Measurements from ENCODE around the gene USP36.

USP36 gene

DNA sequence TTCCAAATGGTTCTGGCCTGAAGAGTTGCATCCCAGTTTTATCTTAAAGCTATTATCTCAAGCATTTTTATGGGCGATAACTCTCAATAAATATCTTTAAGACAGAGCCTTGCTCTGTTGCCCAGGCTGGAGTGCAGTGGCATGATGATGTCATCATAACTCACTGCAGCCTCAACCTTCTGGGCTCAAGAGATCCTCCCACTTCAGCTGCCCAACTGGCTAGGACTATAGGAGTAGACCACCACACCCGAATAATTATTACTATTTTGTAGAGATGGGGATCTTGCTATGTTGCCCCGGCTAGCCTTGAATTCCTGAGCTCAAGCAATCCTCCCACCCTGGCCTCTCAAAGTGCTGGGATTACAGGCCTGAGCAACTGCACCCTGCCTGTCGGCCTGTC lies 32.5 kb downstream of the USP36 start:
- DNase-seq = no peak

DNA sequence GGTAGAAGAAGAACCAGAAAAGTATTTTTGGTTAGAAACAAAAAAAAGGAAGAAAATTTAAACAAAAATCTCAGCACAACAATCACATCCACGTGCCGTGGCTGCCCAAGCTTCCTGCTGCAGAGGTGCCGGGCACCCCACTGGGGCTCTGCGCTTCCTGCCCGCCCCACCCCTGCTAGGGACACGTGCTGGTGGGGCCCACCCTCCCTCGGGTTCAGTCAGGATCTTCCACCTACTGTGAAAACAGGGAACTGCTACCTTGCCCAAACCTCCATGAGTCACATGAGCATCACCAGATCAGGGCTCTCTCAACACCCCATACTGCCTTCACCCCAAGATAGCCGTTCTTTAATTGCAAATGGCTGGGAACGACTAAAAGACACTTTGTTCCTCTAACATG lies 34.2 kb downstream of the USP36 start:
- no peak for DNase-seq

DNA sequence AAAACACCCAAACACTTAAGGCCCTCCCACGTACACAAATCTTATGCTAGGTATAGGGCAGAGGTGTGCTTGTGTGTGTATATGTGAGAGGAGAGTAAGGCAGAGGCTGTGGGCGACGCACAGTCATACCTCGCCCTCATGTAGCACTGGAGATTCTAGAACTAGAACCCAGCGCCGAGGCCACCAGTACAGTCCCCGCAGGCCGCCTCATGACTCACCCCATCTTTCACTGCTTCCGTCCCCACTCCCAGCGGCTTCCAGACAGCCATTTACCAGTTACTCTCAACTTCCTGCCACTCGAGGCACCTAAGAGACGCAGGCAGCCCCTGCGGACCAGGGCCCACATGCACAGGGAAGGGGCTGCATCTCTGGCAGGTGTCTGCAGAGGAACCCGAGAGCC lies 35.3 kb downstream of the USP36 start:
- no peak for DNase-seq

DNA sequence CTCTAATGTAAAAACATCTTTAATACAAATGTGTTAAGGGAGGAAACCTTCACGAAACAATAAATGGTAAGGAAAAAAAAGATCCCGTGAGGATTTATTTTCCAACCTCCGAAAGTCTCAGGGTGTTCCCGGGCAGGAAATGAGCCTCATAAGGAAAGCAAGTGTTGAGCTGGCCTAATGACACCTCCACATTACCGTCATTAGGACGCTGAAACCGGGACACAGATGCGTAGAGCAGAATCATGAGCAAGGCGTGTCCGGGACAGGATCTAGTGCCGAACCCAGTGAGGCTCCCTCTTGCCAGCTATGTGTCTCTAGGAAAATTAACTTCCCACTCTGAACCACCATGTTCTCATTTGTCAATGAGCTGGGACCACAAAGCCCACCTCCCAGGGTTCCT lies 35.8 kb downstream of the USP36 start:
- DNase-seq = no peak

DNA sequence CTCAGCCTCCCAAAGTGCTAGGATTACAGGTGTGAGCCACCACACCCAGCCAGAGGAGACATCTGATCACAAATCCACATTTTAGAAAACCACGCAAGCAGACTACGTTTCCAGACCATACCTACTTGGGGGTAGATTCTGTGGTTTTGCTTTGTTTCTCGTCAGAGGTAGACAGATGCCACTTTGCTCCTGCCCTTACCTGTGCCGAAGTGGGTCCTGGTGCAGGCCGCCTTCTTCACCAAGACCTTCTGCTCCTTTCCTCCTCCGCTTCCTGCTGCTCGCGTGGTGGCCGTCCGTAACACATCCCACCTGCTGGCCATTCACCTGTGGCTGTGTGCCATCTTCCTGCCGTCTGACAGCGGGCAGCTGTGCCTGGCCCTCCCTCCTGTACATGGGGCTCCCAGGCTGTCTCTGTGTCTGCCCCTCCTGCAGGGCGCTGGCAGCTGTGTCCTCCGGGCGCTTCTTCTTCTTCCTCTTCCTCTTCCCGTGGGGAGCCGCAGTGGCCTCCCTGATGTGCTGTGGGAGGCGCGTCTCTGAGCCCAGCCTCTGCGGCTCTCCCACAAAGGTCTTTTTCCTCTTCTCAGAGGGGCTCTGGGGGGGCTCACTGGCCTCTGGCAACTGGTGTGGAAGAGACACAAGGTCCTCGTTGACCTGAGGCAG lies 37.3 kb downstream of the USP36 start:
- no peak for DNase-seq

DNA sequence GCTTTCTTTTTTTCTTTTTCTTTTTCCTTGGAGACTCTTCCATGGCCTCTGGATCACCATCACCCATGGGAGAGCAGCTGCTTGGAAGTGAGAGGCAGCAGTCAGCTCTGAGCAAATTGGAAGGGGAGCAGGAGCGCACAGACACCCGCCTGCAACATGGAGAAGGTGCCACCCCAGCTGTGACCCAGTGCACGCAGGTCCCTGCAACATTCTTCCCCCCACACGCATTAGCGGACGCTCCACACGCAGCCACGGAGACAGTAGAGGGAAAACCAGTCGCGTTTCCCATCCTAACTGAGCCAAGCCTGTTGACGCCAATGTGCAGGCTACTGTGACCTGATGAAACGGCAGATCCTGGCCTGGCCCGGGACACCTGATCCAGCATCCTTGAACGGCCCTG lies 38.2 kb downstream of the USP36 start:
- no peak for DNase-seq

DNA sequence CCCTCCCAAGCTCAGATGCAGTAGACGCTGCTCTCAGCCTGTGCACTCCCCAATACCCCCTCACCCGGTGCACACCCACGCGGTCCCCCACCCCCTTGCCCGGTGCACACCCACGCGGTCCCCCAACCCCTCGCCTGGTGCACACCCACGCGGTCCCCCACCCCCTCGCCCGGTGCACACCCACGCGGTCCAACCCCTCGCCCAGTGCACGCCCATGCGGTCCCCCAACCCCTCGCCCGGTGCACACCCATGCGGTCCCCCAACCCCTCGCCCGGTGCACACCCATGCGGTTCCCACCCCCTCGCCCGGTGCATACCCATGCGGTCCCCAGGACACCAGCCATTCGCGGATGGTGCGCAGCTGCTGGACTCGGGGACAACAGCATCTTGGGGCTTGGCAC lies 38.6 kb downstream of the USP36 start:
- no peak for DNase-seq

DNA sequence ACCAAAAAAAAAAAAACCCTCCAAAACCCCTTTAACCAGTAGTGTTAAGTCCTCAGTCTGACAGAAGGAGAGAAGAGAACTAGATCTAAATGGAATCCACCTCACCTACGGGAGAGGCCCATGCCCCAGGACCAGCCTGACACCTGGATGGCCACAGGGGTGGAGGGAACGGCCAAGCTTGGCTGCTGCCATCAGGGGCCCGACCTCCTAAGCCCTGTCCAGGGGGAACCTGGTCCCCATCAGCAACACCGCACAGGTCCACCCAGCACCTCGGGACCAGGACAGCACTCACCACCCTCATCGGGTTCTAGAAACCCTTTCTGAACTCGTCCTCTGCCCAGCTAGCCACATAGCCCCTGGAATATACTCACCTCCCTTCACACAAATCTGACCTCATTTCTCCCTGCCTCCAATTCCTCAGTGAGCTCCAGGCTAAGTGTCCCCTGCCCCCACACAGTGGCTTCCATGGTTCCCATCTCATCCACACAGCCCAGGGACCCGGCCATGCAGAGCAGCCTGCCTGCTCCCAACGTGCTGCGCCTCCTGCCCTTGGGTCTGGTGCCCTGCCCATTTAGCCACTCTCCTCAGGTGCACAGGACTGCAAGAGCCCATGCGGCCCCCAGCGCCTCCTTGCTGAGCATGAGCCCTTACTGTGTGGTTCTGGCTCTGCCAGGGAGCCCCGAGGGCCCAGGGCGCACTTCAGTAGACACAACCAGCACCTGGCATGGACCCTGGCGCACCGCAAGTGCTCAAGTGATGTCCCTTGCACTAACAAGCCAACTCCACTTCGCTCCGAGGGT lies 40.3 kb downstream of the USP36 start:
- no peak for DNase-seq

DNA sequence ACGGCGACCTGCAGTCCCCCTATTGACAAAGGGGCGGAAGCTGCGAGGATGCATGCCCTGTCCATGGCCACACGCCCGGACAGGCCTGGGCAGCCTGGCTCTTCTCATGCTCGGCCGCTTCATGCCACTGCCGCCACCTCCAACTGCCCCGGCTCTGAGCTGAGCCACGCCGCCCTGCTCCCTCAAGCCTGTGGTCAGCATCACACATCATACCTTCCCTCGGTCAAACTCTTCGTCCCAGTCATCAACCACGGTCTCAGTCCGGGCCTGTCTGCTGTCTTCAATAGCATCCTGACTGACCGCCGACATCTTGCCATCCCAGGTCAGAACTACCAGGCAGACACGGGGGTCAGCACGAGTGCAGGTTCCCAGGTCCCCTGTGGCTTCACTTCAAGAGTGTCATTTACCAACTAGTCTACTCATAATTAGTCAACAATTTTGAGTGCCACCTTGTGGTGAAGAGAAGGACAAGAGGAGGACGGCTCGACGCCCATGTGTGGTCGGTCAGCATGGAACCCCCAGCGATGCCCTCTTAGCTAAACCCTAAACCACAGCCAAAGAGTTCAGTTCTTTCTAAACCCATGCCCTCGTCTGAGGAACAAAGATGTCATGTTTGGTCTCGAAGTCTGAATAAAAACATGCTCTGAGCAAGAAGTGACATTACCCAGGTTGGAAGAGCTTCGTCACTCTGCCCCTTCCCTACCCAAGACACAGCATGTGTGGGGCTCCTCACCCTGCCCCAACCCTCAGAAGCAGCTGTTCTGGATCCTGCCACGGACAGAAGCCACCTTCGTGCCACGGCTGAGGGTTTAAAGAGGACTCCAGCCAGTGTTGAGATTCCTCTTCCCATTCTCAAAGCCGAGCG lies 41.7 kb downstream of the USP36 start:
- DNase-seq = no peak

DNA sequence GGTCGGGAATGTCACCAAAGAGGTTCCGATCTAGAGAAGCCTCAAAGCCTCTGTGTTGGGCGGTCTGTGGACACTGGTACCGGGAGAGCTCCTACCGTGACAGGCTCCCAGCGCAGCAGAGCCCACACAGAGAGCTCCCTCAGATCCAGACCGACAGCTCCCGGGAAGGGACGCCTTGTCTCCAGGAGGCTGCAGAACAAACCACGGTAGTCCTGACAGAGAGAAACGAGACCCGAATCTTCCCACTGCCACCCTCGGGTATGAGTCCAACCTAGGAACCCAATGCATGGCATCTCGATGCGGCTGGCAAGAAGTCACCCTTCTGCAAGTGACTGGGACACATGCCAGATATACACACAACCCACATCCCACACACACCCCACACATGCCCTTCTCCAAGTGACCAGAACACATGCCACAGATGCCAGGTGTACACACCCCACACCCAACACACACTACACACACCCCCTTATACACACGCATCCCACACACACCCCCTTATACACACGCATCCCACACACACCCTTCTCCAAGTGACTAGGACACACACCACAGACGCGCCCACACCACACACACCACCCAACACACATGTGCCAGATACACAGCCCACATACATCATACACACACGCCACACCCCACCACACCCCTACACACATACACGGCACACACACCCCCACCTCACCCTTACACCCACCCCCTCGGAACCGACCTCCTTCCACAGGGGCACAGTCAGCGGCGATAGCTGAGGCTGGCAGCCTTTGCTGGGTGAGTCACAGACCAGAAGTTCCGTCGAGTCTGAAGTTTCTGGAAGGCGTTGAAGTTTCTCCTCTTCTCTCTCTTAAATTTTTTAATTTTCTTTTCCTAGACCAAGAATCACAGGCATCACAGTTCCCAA lies 42.7 kb downstream of the USP36 start:
- DNase-seq = no peak

DNA sequence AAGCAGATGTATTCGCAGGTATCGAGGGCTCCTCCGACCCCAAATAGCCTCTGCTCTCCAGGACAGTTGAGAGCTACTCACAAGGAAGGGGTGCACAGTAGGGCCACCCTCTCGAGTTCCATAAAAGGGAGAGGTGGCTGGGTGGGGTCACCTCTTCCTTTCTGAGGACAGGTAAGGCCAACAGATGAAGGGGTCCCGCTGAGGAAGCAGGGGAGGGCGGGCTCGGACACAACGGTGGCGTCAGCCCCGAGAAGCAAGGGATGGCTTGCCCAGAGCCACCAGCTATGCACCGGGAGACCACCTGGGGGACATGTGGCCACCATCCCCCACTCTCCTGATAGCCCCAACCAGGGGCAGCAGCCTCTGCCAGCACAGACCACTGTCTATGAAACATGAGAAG lies 43.4 kb downstream of the USP36 start:
- DNase-seq = no peak

DNA sequence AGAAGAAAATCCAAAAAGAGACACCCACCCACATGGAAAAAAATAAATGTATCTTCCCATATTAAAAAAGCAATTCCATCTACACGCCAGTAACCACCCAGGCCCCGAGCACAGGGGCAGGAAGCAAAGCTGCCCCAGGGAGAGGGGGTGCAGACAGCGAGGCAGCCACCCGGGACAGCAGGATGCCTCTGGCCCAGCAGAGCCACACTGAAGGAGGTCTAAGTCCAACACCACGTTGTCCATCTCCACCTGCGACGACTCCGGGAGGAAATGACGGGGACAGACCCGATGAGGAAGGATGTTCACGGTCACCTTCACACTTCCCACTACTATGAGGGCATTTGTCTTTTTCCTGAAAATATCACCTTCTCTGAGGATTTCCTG lies 44.1 kb downstream of the USP36 start:
- DNase-seq = no peak

DNA sequence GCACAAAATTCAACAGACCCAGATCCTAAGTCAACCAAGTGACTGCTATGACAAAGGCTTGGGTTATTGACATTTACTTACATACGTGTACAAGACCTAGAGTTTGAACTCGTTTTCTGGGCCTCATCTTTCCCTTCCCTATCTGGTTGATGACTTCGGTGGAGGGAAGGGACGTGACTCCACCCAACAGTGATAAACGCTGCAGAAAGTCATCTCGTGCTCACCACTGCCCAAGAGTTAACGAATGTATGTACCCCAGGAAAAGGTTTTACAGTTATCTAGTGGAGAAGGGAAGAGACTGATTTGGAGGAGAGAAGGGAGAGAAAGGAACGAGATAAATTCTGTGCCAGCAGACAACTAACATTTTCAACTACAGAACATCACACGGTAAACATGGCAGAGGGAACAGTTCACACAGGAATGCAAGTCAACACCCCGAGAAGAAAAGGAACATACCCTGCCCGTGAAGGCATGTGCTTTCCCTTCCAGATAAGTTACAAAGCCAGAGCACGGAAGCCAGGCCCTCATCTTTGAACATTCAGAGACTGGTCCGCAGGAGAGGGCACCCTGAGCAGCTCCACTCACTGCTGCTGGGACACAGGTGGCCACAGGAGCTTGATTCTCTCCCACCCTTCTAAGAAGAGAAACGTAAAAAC lies 44.6 kb downstream of the USP36 start:
- no peak for DNase-seq

DNA sequence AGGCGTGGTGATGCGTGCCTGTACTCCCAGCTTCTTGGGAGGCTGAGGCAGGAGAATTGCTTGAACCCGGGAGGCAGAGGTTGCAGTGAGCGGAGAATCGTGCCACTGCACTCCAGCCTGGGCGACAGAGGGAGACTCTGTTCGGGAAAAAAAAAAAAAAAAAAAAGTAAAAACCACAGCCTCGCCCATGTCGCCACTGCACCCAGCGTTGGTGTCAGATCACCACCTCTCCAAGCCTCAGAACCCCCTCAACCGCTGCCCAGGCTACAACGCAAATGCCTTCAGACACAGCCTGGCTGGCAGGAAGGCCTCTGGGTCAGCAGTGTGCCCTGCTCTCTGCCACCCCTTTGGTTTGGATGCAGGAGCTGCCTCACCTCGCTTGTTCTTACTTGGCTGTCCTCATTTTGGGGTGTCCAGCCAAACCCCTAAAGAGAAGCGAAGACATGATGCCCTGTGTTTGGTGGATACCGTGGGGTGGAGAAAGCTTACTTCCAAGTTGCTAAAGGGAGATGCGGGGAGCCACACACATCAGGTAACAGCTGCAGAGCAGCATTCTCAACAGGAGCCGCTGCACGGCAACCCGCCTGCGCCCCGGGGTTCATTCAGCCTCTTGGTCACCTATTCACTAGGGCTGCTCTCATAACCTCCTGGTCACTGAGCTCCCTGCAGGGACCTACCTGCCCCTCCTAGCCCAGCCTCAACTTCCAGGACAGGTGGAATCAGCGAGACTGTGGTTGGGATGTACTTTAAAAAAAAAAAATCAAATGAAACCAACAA lies 45.6 kb downstream of the USP36 start:
- DNase-seq = no peak

DNA sequence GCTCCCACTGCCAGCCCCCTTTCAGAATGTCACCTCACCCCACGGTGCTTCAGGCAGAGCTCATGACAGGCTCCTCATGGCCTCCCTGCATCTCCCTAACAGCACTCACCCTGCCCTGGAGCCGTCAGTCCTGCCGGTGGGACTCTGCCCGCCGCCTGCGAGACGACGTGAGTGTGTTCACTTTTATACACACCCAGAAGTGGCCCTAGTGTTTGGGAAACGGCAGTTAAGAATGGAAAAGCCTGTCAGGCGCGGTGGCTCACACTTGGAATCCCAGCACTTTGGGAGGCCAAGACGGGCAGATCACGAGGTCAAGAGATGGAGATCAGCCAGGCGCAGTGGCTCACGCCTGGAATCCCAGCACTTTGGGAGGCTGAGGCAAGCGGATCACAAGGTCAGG lies 46.2 kb downstream of the USP36 start:
- no peak for DNase-seq

DNA sequence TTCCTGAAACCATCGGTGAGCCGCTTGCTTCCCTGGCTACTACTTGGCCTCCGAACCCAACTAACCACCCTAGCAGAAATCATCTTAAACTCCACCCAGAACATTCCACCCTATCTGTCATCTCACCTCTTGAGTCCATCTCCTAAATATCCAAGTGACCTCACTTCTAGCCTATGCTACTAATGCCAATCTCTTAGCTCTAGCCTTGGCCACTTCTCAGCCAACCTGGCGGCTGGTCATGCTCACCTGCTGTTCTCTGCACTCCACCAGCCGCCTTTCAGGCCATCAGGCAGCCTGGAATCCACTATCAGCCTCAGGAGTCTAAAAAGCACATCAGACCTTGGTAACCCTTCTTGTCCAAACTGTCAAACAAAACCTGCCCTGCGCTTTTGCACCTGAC lies 46.6 kb downstream of the USP36 start:
- DNase-seq = peak in 1 of 2 experiments; percentile 13

DNA sequence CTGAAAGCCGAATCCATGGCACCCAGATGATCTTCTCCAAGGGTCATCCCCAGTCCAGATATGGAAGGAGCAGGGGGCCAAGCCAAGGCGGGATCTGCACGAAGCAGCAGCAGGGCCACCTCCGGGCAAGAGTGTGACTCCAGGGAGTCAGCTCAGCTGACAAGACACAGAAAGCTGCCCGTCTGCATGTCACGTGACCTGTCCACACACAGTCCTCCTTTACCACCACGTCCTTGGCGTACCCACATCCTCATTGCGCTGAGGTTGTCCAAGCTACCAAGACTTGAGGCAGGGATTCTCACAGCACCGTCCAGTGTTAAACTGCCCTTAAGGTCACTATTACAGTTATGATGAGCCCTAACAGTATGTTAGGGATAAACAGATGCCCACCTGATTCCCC lies 47.2 kb downstream of the USP36 start:
- no peak for DNase-seq

DNA sequence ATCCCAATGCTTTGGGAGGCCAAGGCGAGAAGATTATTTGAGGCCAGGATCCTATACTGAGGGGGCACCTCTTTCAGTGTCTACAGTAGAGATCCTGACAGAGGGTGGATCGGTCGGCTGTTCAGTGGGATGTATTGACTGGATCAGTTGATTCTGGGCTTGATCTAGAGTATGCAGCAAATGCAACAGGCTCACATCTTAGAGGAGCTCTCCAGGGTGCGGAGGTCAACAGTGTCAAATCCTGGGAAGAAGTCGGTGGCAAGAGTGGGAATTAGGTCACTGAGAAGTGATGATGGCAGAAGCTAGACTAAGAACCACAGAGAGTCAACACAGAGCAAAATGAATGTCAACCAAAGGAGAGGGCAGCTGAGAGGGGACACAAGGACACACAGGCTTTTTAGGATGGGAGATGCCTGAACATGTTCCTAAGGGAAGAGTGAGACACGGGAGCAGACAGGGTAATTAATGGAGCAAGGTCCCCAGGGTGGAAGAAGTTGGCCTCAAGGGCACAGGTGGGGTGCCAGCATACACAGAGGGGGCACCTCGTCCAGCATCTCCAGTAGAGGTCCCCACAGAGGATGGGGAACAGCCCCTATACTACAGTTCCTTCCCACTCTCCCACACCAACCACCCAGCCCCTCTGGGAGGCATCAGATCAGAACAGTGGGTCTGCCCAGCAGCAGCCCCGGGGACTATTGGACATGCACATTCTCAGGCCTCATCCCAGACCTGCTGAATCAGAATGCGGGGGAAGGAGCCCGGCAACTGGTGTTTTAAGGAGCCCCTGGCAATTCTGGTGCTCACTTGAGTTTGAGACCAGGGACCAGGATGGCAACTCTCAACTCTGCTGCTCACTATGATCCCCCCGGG lies 48.5 kb downstream of the USP36 start:
- DNase-seq = no peak

DNA sequence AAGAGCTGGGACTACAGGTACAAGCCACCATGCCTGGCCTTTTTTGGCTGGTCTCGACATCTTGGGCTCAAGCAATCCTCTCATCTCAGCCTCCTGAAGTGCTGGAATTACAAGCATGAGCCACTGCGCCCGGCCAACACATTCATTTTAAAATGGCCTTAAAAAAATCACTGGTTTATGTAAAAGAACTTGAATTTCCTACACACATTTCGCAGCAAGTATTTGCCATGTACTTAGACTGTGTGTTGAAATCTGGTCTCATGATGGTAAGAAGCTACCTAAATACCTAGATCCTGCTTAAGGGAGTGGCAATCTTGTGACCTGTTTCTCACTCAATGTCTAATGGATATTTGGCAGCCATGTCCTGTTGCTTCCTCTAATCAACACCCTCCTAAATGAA lies 50.1 kb downstream of the USP36 start:
- no peak for DNase-seq

DNA sequence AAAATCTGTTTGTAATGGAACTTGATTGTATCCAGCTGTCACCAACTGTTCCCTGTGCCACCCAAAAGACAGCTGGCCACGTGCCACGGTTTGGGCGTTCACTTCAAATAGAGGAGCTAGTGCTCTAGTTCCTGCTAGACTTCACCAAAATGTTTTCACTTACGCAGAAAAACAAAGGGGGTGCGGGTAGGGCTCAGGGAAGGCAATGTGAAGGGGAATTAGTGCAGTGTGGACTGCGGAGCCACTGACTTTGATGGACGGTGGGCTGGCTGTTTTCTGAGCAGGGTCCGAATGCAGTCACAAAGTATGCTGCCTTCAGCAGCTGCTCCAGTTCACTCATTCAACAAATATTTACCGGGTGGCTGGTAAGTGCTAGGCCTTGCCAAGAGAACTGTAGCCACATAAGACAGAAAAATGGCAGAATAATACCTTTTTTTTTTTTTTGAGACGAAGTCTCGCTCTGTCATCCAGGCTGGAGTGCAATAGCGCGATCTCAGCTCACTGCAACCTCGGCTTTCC lies 50.9 kb downstream of the USP36 start:
- DNase-seq = no peak

Measured in cerebellar nuclear complex (tissue), 1 donor.